HCT116 (cell line): Measurements from ENCODE around the gene MIF. TPM values are rescaled to one million over a fixed set of nuclear protein-coding genes. Genes with fewer than 3 reads are reported as not detected.

Source experiments
- ATAC-seq: fragments of 200-7000 bp; cut with Tn5 transposase; 2 replicates; pipeline ENCODE4 v1.9.1; 2020; ENCODE audit warnings: mild to moderate bottlenecking, moderate library complexity
- BruUV-seq: library from RNA; stranded (reverse); fragments of 400-500 nt; replicated peaks from 2 replicates; lab custom pipeline; 2021; lab: Mats Ljungman, UMichigan
- CTCF ChIA-PET: fragments of 300-600 bp; sonication (Branson Sonifier 250); formaldehyde crosslinking; loops from one replicate; lab custom pipeline; 2021; ENCODE audit warnings: antibody characterized with exemption; lab: Charles Lee
- POLR2A ChIA-PET: fragments of 300-600, 350-600 bp; sonication (Branson Sonifier 250); formaldehyde crosslinking; loops from one replicate; lab custom pipeline; 2021; ENCODE audit warnings: antibody characterized with exemption; lab: Charles Lee
- RAD21 ChIA-PET, 2 experiments: fragments of 300-600 bp; sonication (Branson Sonifier 250); formaldehyde crosslinking; loops; one replicate each; lab custom pipeline; 2023; ENCODE audit warnings: low total read pairs in 2 of 2; ENCODE audit not compliant: uncharacterized antibody in 2 of 2, unreplicated experiment in 2 of 2, low non-redundant PET in 1 of 2; lab: Charles Lee
- DNase-seq: peaks from one replicate; pipeline ENCODE4 v3.0.0-alpha.2; 2010; ENCODE audit warnings: low read depth, low spot score
- H2AFZ ChIP-seq: fragments of 200-600 bp; shearing (Covaris generic), sonication (generic); 2 replicates; pipeline ENCODE4 v1.6.1; 2017; ENCODE audit warnings: low read depth, mixed run types, mixed read lengths, antibody characterized with exemption, low read length; ENCODE audit not compliant: poor library complexity, severe bottlenecking
- H3K27ac ChIP-seq: 2 replicates; pipeline ENCODE4 v1.5.1; 2012; ENCODE audit warnings: low read depth, low read length
- H3K27me3 ChIP-seq: fragments of 200-600 bp; sonication (generic); 2 replicates; pipeline ENCODE4 v1.6.1; 2016; ENCODE audit warnings: mixed run types, low read length, mixed read lengths; ENCODE audit not compliant: insufficient read depth
- H3K36me3 ChIP-seq, 2 experiments: fragments of 200-500 bp in 1 of 2; fragments of 200-600 bp in 1 of 2; sonication (Bioruptor generic) in 1 of 2; sonication (generic) in 1 of 2; 2 replicates each; pipeline versions ENCODE4 v1.5.1 to v1.6.1; 2014 to 2016; ENCODE audit warnings: low read length in 2 of 2, inconsistent platforms in 1 of 2, mixed read lengths in 1 of 2, mixed run types in 1 of 2; ENCODE audit not compliant: insufficient read depth in 2 of 2, control insufficient read depth in 1 of 2
- H3K4me1 ChIP-seq, 2 experiments: fragments of 200-600 bp in 1 of 2; sonication (generic) in 1 of 2; 2 replicates each; pipeline versions ENCODE4 v1.5.1 to v1.6.1; 2012 to 2017; ENCODE audit warnings: low read length in 2 of 2, inconsistent platforms in 1 of 2, mild to moderate bottlenecking in 1 of 2, mixed read lengths in 1 of 2, mixed run types in 1 of 2, moderate library complexity in 1 of 2; ENCODE audit not compliant: insufficient read depth in 2 of 2, control insufficient read depth in 1 of 2
- H3K4me2 ChIP-seq: fragments of 200-600 bp; sonication (generic); 2 replicates; pipeline ENCODE4 v1.6.1; 2017; ENCODE audit warnings: mixed run types, low read length, mixed read lengths
- H3K4me3 ChIP-seq, 2 experiments: fragments of 200-600 bp in 1 of 2; sonication (generic) in 1 of 2; replicated peaks in 1 of 2; 2 replicates each; pipeline ENCODE4 v1.5.1; 2011 to 2016; ENCODE audit warnings: low read length in 2 of 2, control low read depth in 1 of 2, low read depth in 1 of 2, mild to moderate bottlenecking in 1 of 2, mixed read lengths in 1 of 2, mixed run types in 1 of 2
- H3K79me2 ChIP-seq: fragments of 200-600 bp; sonication (generic); 2 replicates; pipeline ENCODE4 v1.6.1; 2017; ENCODE audit warnings: mild to moderate bottlenecking, mixed run types, low read length, moderate library complexity, mixed read lengths; ENCODE audit not compliant: insufficient read depth
- H3K9ac ChIP-seq: fragments of 200-600 bp; sonication (generic); 2 replicates; pipeline ENCODE4 v1.6.1; 2016; ENCODE audit warnings: low read length, mixed read lengths
- H3K9me2 ChIP-seq: fragments of 200-600 bp; sonication (generic), shearing (Covaris generic); 2 replicates; pipeline ENCODE4 v1.6.1; 2017; ENCODE audit warnings: mixed run types, mild to moderate bottlenecking, moderate library complexity; ENCODE audit not compliant: insufficient read depth
- H3K9me3 ChIP-seq, 2 experiments: fragments of 200-500 bp in 1 of 2; fragments of 200-600 bp in 1 of 2; sonication (Bioruptor generic) in 1 of 2; sonication (generic) in 1 of 2; 2 replicates each; pipeline ENCODE4 v1.6.1; 2014 to 2017; ENCODE audit warnings: low read length in 2 of 2, mixed read lengths in 2 of 2, inconsistent platforms in 1 of 2, low read depth in 1 of 2, mild to moderate bottlenecking in 1 of 2, mixed run types in 1 of 2, moderate library complexity in 1 of 2; ENCODE audit not compliant: control insufficient read depth in 1 of 2, insufficient read depth in 1 of 2
- H4K20me1 ChIP-seq: fragments of 200-600 bp; sonication (generic), shearing (Covaris generic); 2 replicates; pipeline ENCODE4 v1.6.1; 2017; ENCODE audit warnings: mixed run types, mild to moderate bottlenecking, moderate library complexity; ENCODE audit not compliant: insufficient read depth
- ATF3 ChIP-seq: IDR thresholded peaks from 2 replicates; pipeline ENCODE4 v1.6.1; 2012
- CBX3 ChIP-seq: IDR thresholded peaks from 2 replicates; pipeline ENCODE4 v1.6.1; 2012; ENCODE audit warnings: low read depth
- CEBPB ChIP-seq: IDR thresholded peaks from 2 replicates; pipeline ENCODE4 v1.6.1; 2012; ENCODE audit warnings: low read depth
- ELF1 ChIP-seq: IDR thresholded peaks from 2 replicates; pipeline ENCODE4 v1.6.1; 2012; ENCODE audit warnings: low read depth, borderline replicate concordance
- EZH2 ChIP-seq: fragments of 200-600 bp; sonication (generic); IDR thresholded peaks from 2 replicates; pipeline ENCODE4 v1.6.1; 2017; ENCODE audit warnings: antibody characterized with exemption, mixed run types
- EZH2phosphoT487 ChIP-seq: fragments of 200-600 bp; IDR thresholded peaks from 2 replicates; pipeline ENCODE4 v1.6.1; 2018; ENCODE audit warnings: antibody characterized with exemption, borderline replicate concordance
- FOSL1 ChIP-seq: IDR thresholded peaks from 2 replicates; pipeline ENCODE4 v1.6.1; 2012; ENCODE audit warnings: low read depth
- JUND ChIP-seq: IDR thresholded peaks from 2 replicates; pipeline ENCODE4 v1.6.1; 2012
- RAD21 ChIP-seq: IDR thresholded peaks from 2 replicates; pipeline ENCODE4 v1.6.1; 2012; ENCODE audit warnings: low read depth, mild to moderate bottlenecking
- REST ChIP-seq: IDR thresholded peaks from 2 replicates; pipeline ENCODE4 v1.6.1; 2012; ENCODE audit warnings: low read depth
- SIN3A ChIP-seq: IDR thresholded peaks from 2 replicates; pipeline ENCODE4 v1.6.1; 2012; ENCODE audit warnings: low read depth
- SRF ChIP-seq: IDR thresholded peaks from 2 replicates; pipeline ENCODE4 v1.6.1; 2012; ENCODE audit warnings: low read depth
- TCF7L2 ChIP-seq: IDR thresholded peaks from 2 replicates; pipeline ENCODE4 v1.7.0; 2011; ENCODE audit warnings: borderline replicate concordance, inconsistent platforms; ENCODE audit not compliant: insufficient read depth, insufficient read length; ENCODE audit errors: extremely low read depth
- YY1 ChIP-seq: IDR thresholded peaks from 2 replicates; pipeline ENCODE4 v1.6.1; 2011; ENCODE audit warnings: low read length, low read depth, moderate library complexity, mild to moderate bottlenecking; ENCODE audit not compliant: insufficient replicate concordance; ENCODE audit errors: extremely low read depth
- ZBTB33 ChIP-seq: IDR thresholded peaks from 2 replicates; pipeline ENCODE4 v1.6.1; 2011; ENCODE audit warnings: mild to moderate bottlenecking, low read length, moderate library complexity; ENCODE audit not compliant: insufficient replicate concordance; ENCODE audit errors: extremely low read depth
- ZFX ChIP-seq: fragments of 450-650 bp; IDR thresholded peaks from 2 replicates; pipeline ENCODE4 v1.6.1; 2017
- ZNF274 ChIP-seq: fragments of 200-500 bp; sonication (Bioruptor generic); IDR thresholded peaks from 2 replicates; pipeline ENCODE4 v1.6.1; 2014; ENCODE audit warnings: mild to moderate bottlenecking, low read depth, low read length, inconsistent platforms
- intact Hi-C: fragments of 100-400 bp; cut with micrococcal nuclease; formaldehyde crosslinking; loops from 2 replicates; pipeline ENCODE4 v1.10.0; 2022
- total RNA-seq: library from RNA; stranded (reverse); gene quantifications from one replicate; pipeline ENCODE4 v1.2.1, GENCODE V29; 2021; ENCODE audit not compliant: unreplicated experiment
- TF ChIP-seq, protein P1 (sequence below), 3 experiments: fragments of 200-600 bp in 1 of 3; sonication (generic) in 1 of 3; IDR thresholded peaks in 2 of 3; conservative IDR thresholded peaks in 1 of 3; 2 replicates each; pipeline ENCODE4 v1.5.1; 2012 to 2017; ENCODE audit warnings: low read depth in 2 of 3, low read length in 2 of 3, antibody characterized with exemption in 1 of 3, borderline replicate concordance in 1 of 3, control low read depth in 1 of 3, mild to moderate bottlenecking in 1 of 3, mixed read lengths in 1 of 3, mixed run types in 1 of 3, moderate library complexity in 1 of 3; ENCODE audit not compliant: insufficient read depth in 1 of 3
- TF ChIP-seq, protein P2 (sequence below): IDR thresholded peaks from 2 replicates; pipeline ENCODE4 v1.6.1; 2012

MIF gene
- total RNA-seq, 1 experiment from 2014 or later: 1,511 TPM

GRCh38 chr22:23859201-23859600, 35.0 kb upstream of the MIF start:
- peaks cover 4 to 13% of the 10 kb centered on the region in 2 experiments; a peak in 2 of 4 replicates for H3K4me1 ChIP-seq
- intact Hi-C loops: loop anchor here (5.0 kb wide), 1 partner anchor 33 kb away; the partner anchor contains the start of gene MIF
- TF ChIP-seq CBX3: no peak
- no peak for TF ChIP-seq JUND
- TF ChIP-seq ZFX: no peak
- TF ChIP-seq REST: no peak
- no peak for TF ChIP-seq TCF7L2
- no peak for TF ChIP-seq SIN3A
- no peak for TF ChIP-seq FOSL1
- no peak for TF ChIP-seq ZNF274
- no peak for TF ChIP-seq ATF3
- TF ChIP-seq, protein P1, sequence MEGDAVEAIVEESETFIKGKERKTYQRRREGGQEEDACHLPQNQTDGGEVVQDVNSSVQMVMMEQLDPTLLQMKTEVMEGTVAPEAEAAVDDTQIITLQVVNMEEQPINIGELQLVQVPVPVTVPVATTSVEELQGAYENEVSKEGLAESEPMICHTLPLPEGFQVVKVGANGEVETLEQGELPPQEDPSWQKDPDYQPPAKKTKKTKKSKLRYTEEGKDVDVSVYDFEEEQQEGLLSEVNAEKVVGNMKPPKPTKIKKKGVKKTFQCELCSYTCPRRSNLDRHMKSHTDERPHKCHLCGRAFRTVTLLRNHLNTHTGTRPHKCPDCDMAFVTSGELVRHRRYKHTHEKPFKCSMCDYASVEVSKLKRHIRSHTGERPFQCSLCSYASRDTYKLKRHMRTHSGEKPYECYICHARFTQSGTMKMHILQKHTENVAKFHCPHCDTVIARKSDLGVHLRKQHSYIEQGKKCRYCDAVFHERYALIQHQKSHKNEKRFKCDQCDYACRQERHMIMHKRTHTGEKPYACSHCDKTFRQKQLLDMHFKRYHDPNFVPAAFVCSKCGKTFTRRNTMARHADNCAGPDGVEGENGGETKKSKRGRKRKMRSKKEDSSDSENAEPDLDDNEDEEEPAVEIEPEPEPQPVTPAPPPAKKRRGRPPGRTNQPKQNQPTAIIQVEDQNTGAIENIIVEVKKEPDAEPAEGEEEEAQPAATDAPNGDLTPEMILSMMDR (IDR thresholded peaks at IDR 0.05 in 2 of 3, conservative IDR thresholded peaks at IDR 0.05 in 1 of 3; ENCODE audit: borderline replicate concordance in 1 of 3, insufficient read depth in 1 of 3, low read depth in 2 of 3, low read length in 2 of 3): no peak
- TF ChIP-seq CEBPB: no peak
- TF ChIP-seq ELF1: no peak
- no peak for TF ChIP-seq EZH2
- TF ChIP-seq EZH2phosphoT487: no peak
- TF ChIP-seq, protein P2, sequence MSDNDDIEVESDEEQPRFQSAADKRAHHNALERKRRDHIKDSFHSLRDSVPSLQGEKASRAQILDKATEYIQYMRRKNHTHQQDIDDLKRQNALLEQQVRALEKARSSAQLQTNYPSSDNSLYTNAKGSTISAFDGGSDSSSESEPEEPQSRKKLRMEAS: no peak
- no peak for TF ChIP-seq ZBTB33
- no peak for TF ChIP-seq SRF
- no peak for TF ChIP-seq YY1
- TF ChIP-seq RAD21: no peak
- H3K79me2 ChIP-seq: no peaks in the 10 kb centered on the region
- no TSS peak for BruUV-seq
- no peaks in the 10 kb centered on the region for H3K9me3 ChIP-seq
- H3K27ac ChIP-seq: no peak overlapping the region
- H3K27me3 ChIP-seq: no peaks in the 10 kb centered on the region
- no peaks in the 10 kb centered on the region for H3K36me3 ChIP-seq
- ChIA-PET POLR2A (interaction anchor here (0.9 kb wide), 1 partner anchor 35 kb away, joined by 3 read pairs; the partner anchor contains the start of gene MIF), CTCF (interaction anchor here (0.8 to 3.4 kb wide), 5 partner anchors 8 to 71 kb away, joined by 3 to 44 read pairs (median 3); partner anchors contain the start of gene MIF), RAD21 (no interaction called here)
- H3K9me2 ChIP-seq: no peaks in the 10 kb centered on the region
- no peak overlapping the region for H3K9ac ChIP-seq
- peak overlapping the region; percentile 87; the same call in 1 of the 2 replicates for H3K4me2 ChIP-seq
- no peak overlapping the region for H2AFZ ChIP-seq
- H4K20me1 ChIP-seq: no peaks in the 10 kb centered on the region
- no peak overlapping the region for H3K4me3 ChIP-seq
- DNase-seq (no peak), ATAC-seq (no peak)
